GM15510 (cell line): Measurements from ENCODE around the gene MRPS12.

Experiments
- POLR2A ChIP-seq: IDR thresholded peaks from 3 replicates; pipeline ENCODE4 v1.6.1; 2011; ENCODE audit warnings: borderline replicate concordance; ENCODE audit not compliant: insufficient read length; ENCODE audit errors: extremely low read depth

The MRPS12 gene

DNA sequence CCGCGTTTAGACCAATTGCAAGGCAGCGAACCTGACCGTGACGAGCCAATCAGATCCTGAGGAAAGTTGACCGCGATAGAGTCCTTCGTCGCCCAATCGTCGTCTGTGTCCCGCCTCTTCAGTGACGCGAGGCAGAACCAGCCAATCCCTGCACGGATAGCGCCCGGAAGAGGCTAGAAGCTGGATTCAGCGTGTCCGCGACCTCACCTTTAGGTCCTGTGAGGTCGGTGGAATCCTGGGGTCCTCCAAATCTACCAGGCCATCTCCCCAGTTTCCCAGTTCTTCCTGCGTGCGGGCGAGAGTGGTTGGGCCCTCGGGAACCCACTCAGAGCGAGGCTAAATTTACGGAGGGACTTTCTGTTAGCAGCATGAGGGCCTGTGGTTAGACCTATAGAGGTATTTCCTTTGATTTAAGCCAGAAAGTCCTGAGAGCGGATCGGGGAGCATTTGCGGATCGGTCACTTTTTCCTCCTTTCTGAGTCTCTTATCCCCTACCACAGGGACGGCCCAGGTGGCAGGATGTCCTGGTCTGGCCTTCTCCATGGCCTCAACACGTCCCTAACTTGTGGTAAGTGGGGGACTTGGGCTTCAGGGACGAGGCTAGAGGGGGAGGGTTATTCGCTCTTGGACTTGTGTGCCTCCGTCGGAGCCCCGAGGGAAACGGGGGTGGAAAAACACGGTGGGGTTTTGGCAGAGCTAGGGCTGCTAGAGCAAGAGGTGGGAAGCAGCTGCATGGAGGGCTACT, at the start of gene MRPS12:
MRPS12 (plus strand) TSS at position 169 of the 745 bp plus-strand sequence; CDS start at position 520, 351 bp downstream.
- TF ChIP-seq POLR2A = peak; percentile 84

DNA sequence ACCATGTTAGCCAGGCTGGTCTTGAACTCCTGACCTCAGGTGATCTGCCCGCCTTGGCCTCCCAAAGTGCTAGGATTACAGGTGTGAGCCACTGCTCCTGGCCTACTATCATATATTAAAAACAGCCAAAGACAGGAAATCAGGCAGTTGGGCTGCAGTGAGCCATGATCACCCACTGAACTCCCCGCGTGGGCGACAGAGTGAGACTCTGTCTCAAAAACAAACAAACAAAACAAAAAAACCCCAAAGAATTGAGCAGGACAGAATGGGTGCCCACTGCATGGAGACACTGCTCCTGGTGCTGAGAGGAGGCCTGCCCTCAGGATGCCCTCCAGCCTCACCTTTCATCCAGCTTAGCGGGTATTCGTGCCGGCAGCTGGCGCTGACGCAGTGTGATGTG, 47.5 kb upstream of the MRPS12 start:
- no peak for TF ChIP-seq POLR2A

GRCh38 chr19:38888876-38889275, 41.9 kb upstream of the MRPS12 start:
- TF ChIP-seq POLR2A = no peak

GRCh38 chr19:38889803-38890202, 40.9 kb upstream of the MRPS12 start:
- no peak for TF ChIP-seq POLR2A

- no peak for TF ChIP-seq POLR2A
These were observed 40.1 kb upstream of the MRPS12 start for GRCh38 chr19:38890686-38891085.

DNA sequence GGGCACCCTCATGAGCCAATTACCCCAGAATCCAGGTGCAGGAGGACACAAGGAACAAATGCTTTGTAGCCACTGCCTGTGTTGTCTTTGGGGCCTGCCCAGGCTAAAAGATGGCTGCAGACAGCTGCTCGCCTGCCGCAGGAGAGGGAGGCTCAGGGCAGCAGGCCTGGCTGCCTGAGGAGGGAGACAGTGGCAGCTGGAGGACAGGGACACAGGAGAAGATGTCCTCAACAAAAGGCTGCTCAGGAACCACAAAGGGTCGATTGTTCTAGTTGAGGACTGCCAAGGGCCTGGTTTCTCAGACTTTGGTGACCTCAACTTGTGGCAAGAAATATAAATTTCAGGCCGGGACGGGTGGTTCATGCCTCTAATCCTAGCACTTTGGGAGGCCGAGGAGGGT, 39.0 kb upstream of the MRPS12 start:
- TF ChIP-seq POLR2A = no peak

- TF ChIP-seq POLR2A = no peak
These were observed 37.9 kb upstream of the MRPS12 start for GRCh38 chr19:38892841-38893240.

GRCh38 chr19:38893341-38893771, 37.4 kb upstream of the MRPS12 start:
- TF ChIP-seq POLR2A = no peak

- no peak for TF ChIP-seq POLR2A
These were observed 35.8 kb upstream of the MRPS12 start for GRCh38 chr19:38894968-38895367.

DNA sequence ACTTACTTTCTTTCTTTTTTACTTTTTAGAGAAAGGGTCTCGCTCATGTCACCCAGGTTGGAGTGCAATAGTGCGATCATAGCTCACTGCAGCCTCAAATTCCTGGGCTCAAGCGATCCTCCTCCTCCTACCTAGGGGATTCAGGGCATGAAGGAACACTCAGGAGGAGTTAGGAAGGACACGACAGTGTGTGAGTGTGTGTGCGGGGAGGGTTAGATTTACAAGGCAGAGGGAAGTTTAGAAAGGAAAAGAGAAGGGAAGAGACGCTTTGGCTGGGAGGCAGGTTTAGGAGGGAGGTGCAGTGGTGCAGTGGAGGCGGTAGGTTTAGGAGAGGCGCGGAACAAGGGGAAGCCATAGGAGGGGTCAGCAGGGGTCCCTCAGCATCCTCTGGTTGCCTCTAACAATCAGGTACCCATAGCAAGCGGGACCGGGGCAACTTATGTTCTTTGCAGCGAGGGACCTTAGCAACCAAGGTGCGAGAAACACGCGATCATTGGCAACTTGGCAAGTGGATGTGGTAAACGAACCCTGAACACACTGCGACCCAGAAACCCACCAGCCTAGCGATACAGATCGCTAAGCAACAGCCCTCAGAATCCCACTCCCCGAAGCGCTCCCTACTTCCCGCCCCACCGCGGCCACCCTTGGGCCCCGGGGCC, 31.8 kb upstream of the MRPS12 start:
- no peak for TF ChIP-seq POLR2A

DNA sequence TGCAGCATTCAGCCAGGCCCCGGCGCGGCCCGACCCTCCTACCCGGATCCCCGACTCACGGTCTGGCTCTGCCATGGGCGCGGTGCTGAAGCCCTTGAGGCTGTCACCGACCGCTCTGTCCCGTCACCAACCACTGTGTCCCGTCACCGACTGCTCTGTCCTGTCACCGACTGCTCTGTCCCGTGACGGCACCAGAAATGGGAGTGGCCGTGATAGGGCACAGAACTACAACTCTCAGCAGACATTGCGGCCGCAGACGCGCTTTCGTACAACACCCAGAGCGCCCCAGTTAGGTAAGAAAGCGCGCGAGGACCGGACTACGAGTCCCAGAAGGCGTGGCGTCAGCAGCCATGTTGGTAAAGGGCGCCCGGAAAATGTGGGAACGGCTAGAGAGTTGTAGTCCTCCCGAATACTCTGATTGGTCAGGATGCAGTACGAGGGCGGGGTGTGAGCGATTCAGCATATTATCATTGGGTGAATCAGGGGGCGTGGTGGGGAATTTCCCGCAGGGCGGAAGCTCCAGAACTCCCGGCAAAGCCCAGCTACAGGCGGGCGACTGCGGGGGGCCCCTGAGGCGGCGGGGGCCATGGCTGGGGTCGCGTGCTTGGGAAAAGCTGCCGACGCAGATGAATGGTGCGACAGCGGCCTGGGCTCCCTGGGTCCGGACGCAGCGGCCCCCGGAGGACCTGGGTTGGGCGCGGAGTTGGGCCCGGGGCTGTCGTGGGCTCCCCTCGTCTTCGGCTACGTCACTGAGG, 31.1 kb upstream of the MRPS12 start, which contains the start of the genes NFKBIB and SIRT2:
NFKBIB (plus strand) TSS at position 523 of the 755 bp plus-strand sequence; CDS start at position 587, 64 bp downstream.
SIRT2 (minus strand) TSS at position 172 of the 755 bp plus-strand sequence; CDS start at position 75, 97 bp downstream.
- peak; percentile 61 for TF ChIP-seq POLR2A

DNA sequence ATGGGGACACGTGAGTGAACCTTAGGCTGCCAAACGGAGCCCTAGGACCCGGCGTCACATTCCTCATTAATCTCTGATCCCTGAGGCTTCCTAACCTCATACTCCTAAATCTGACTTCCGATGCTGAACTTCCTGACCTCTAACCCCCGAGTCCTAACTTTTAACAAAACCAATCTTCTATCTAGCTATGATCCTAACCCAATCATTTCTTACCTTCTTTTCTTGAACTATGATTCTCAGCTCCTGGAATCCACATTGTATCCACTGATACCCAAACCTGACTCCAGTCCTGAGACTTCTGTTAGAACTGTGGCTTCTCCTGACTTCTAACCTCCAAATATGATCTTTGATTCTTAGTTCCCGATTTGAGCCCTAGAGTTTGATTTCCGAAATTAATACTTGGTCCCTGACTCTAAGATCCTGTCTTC, 30.5 kb upstream of the MRPS12 start:
- TF ChIP-seq POLR2A = no peak

DNA sequence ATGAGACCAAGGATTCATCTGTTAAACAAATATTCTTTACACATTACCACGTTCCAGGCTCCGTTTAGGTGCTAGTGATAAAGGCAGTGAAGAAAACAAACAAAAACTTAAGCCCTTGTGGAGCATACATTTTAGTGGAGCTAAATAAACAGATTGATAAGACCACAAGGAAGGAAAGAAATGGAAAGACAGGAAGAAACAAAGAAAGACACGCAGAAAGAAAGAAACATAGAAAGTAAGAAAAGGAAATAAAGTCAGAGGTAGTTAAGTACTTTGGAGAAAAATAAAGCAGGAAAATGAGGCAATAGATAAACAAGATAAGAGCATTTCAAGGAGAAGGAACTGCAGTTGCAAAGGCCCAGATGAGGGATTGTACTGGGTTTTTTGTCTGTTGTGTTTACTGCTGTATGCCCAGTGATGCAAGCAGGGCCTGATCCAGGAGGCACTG, 30.0 kb upstream of the MRPS12 start:
- TF ChIP-seq POLR2A = no peak

- no peak for TF ChIP-seq POLR2A
These were observed 29.1 kb upstream of the MRPS12 start for GRCh38 chr19:38901683-38902082.
